HEK293T (cell line): ENCODE measurements around the gene TVP23A.

Experiments
- CTCF ChIA-PET: fragments of 350-600 bp; formaldehyde crosslinking; extraction: SDS; loops from one replicate; lab custom pipeline; 2021; ENCODE audit warnings: antibody characterized with exemption, inconsistent platforms; lab: Yijun Ruan, JAX
- POLR2A ChIA-PET: fragments of 350-600 bp; formaldehyde crosslinking; extraction: SDS; loops from one replicate; lab custom pipeline; 2020; ENCODE audit warnings: antibody characterized with exemption, inconsistent platforms; lab: Yijun Ruan, JAX
- DNase-seq: peaks from one replicate; pipeline ENCODE4 v3.0.0; 2012; ENCODE audit warnings: mixed read lengths; ENCODE audit errors: extremely low spot score
- ARNT ChIP-seq: fragments of 450-650 bp; IDR thresholded peaks from 2 replicates; pipeline ENCODE4 v1.6.1; 2017; ENCODE audit warnings: mild to moderate bottlenecking
- BHLHE40 ChIP-seq: fragments of 450-650 bp; IDR thresholded peaks from 2 replicates; pipeline ENCODE4 v1.6.1; 2016; ENCODE audit warnings: mild to moderate bottlenecking, moderate library complexity, borderline replicate concordance
- CTBP1 ChIP-seq: fragments of 450-650 bp; IDR thresholded peaks from 2 replicates; pipeline ENCODE4 v1.6.1; 2016; ENCODE audit warnings: borderline replicate concordance
- ELF4 ChIP-seq: fragments of 450-650 bp; IDR thresholded peaks from 2 replicates; pipeline ENCODE4 v1.6.1; 2017; ENCODE audit warnings: antibody characterized with exemption
- FOXA1 ChIP-seq: fragments of 450-650 bp; IDR thresholded peaks from 2 replicates; pipeline ENCODE4 v1.6.1; 2016; ENCODE audit warnings: mild to moderate bottlenecking
- FOXK2 ChIP-seq: fragments of 450-650 bp; IDR thresholded peaks from 2 replicates; pipeline ENCODE4 v1.6.1; 2016; ENCODE audit warnings: mild to moderate bottlenecking
- FOXM1 ChIP-seq: fragments of 450-650 bp; IDR thresholded peaks from 2 replicates; pipeline ENCODE4 v1.6.1; 2017; ENCODE audit warnings: mild to moderate bottlenecking, borderline replicate concordance
- HDGF ChIP-seq: fragments of 450-650 bp; IDR thresholded peaks from 2 replicates; pipeline ENCODE4 v1.6.1; 2017; ENCODE audit warnings: antibody characterized with exemption, borderline replicate concordance
- L3MBTL2 ChIP-seq: fragments of 450-650 bp; conservative IDR thresholded peaks from 2 replicates; pipeline ENCODE4 v1.6.1; 2016; ENCODE audit warnings: mild to moderate bottlenecking
- LEF1 ChIP-seq: fragments of 450-650 bp; IDR thresholded peaks from 2 replicates; pipeline ENCODE4 v1.6.1; 2017; ENCODE audit warnings: mild to moderate bottlenecking, borderline replicate concordance
- NFRKB ChIP-seq: fragments of 450-650 bp; IDR thresholded peaks from 2 replicates; pipeline ENCODE4 v1.6.1; 2016; ENCODE audit warnings: mild to moderate bottlenecking, moderate library complexity
- PKNOX1 ChIP-seq: fragments of 450-650 bp; IDR thresholded peaks from 2 replicates; pipeline ENCODE4 v1.6.1; 2016
- SP1 ChIP-seq: fragments of 450-650 bp; IDR thresholded peaks from 2 replicates; pipeline ENCODE4 v1.6.1; 2017
- SUZ12 ChIP-seq: fragments of 450-650 bp; IDR thresholded peaks from 2 replicates; pipeline ENCODE4 v1.6.1; 2016; ENCODE audit warnings: mild to moderate bottlenecking
- TARDBP ChIP-seq: fragments of 450-650 bp; IDR thresholded peaks from 2 replicates; pipeline ENCODE4 v1.6.1; 2016
- ZNF384 ChIP-seq: fragments of 450-650 bp; IDR thresholded peaks from 2 replicates; pipeline ENCODE4 v1.6.1; 2016

TVP23A gene

GRCh38 chr16:10752843-10753523 is 65.6 kb downstream of the TVP23A start:
- no peak for DNase-seq
- no peak for TF ChIP-seq ZNF384
- no peak for TF ChIP-seq FOXK2
- no peak for TF ChIP-seq ARNT
- no peak for TF ChIP-seq BHLHE40
- TF ChIP-seq HDGF = no peak
- no peak for TF ChIP-seq CTBP1
- TF ChIP-seq L3MBTL2 = no peak
- no peak for TF ChIP-seq NFRKB
- ChIA-PET CTCF (no interaction called here), POLR2A (interaction anchor here (1.7 kb wide), 1 partner anchor 9 kb away, joined by 5 read pairs; no protein-coding TSS in a partner anchor)

- ChIA-PET CTCF (no interaction called here), POLR2A (no interaction called here)
- TF ChIP-seq SP1 = no peak
- TF ChIP-seq ARNT = no peak
- no peak for TF ChIP-seq HDGF
- no peak for TF ChIP-seq NFRKB
- no peak for TF ChIP-seq BHLHE40
- no peak for TF ChIP-seq ZNF384
- no peak for TF ChIP-seq L3MBTL2
- TF ChIP-seq LEF1 = no peak
- no peak for TF ChIP-seq PKNOX1
- no peak for TF ChIP-seq FOXA1
- no peak for TF ChIP-seq CTBP1
- TF ChIP-seq ELF4 = no peak
- no peak for TF ChIP-seq SUZ12
- no peak for TF ChIP-seq FOXK2
- no peak for TF ChIP-seq TARDBP
- no peak for TF ChIP-seq FOXM1
- no peak for DNase-seq
Measured at GRCh38 chr16:10751291-10751697, 67.3 kb downstream of the TVP23A start.

GRCh38 chr16:10750793-10751192 is 67.8 kb downstream of the TVP23A start:
- TF ChIP-seq L3MBTL2 = no peak
- no peak for TF ChIP-seq TARDBP
- no peak for TF ChIP-seq ZNF384
- TF ChIP-seq BHLHE40 = no peak
- TF ChIP-seq PKNOX1 = no peak
- TF ChIP-seq FOXA1 = no peak
- no peak for TF ChIP-seq SP1
- TF ChIP-seq LEF1 = no peak
- no peak for TF ChIP-seq NFRKB
- TF ChIP-seq HDGF = no peak
- TF ChIP-seq CTBP1 = no peak
- no peak for TF ChIP-seq SUZ12
- TF ChIP-seq ELF4 = no peak
- TF ChIP-seq FOXM1 = no peak
- TF ChIP-seq FOXK2 = no peak
- no peak for TF ChIP-seq ARNT
- ChIA-PET POLR2A (no interaction called here), CTCF (no interaction called here)
- no peak for DNase-seq

- ChIA-PET POLR2A (no interaction called here), CTCF (interaction anchor here (0.6 kb wide), 1 partner anchor 200 kb away, joined by 4 read pairs; no protein-coding TSS in a partner anchor)
- TF ChIP-seq FOXM1 (no peak), FOXK2 (no peak), ARNT (no peak), L3MBTL2 (no peak), ZNF384 (no peak), SUZ12 (no peak), LEF1 (no peak), CTBP1 (no peak), NFRKB (no peak), BHLHE40 (no peak), ELF4 (no peak), SP1 (no peak), PKNOX1 (no peak), FOXA1 (no peak)
- no peak for DNase-seq
Measured at GRCh38 chr16:10745841-10746240, 72.8 kb downstream of the TVP23A start.

GRCh38 chr16:10744370-10745030 is 74.1 kb downstream of the TVP23A start:
- TF ChIP-seq FOXA1 = no peak
- 0 out of 2 replicates have a peak, but pooled peaks have one; percentile 2 for TF ChIP-seq L3MBTL2
- peak; percentile 12 for DNase-seq
- ChIA-PET CTCF (interaction anchor here (0.7 to 1.2 kb wide), 4 partner anchors 60 to 219 kb away, joined by 3 to 5 read pairs (median 4); no protein-coding TSS in a partner anchor), POLR2A (interaction anchor here (0.6 to 1.4 kb wide), 15 partner anchors 9 to 438 kb away, joined by 3 to 6 read pairs (median 4); partner anchors contain the start of genes DEXI and EMP2)
